D721Med (cell line): ENCODE measurements around the gene CCBE1.
A peak's percentile ranks its signal among the peaks of the same experiment; 100 is the strongest.

Experiments
- DNase-seq: peaks from one replicate; pipeline ENCODE4 v3.0.0; 2011; ENCODE audit warnings: low spot score; ENCODE audit not compliant: insufficient read length
- FAIRE-seq: peaks from 2 replicates; lab custom pipeline; 2011; peaks lifted over from hg19 to GRCh38; lab: Jason Lieb, UNC
- CTCF ChIP-seq: IDR thresholded peaks from 2 replicates; pipeline ENCODE4 v1.5.1; 2012; ENCODE audit warnings: mild to moderate bottlenecking, control low read depth; ENCODE audit not compliant: insufficient read depth; ENCODE audit errors: missing control alignments

Gene CCBE1

GRCh38 chr18:59624369-59624765 is 72.9 kb downstream of the CCBE1 start:
- FAIRE-seq, result no peak
- TF ChIP-seq CTCF, result no peak
- DNase-seq, result no peak

GRCh38 chr18:59623456-59624368 is 73.5 kb downstream of the CCBE1 start:
- no peak for FAIRE-seq
- no peak for TF ChIP-seq CTCF

GRCh38 chr18:59621027-59621426 is 76.2 kb downstream of the CCBE1 start:
- no peak for FAIRE-seq

More at GRCh38 chr18:59623456-59624368, 73.5 kb downstream of the CCBE1 start:
- DNase-seq, result no peak

GRCh38 chr18:59620381-59620780 is 76.8 kb downstream of the CCBE1 start:
- no peak for TF ChIP-seq CTCF
- DNase-seq (no peak), FAIRE-seq (no peak)

More at GRCh38 chr18:59621027-59621426, 76.2 kb downstream of the CCBE1 start:
- no peak for DNase-seq
- TF ChIP-seq CTCF, result no peak

GRCh38 chr18:59619816-59620215 is 77.4 kb downstream of the CCBE1 start:
- DNase-seq (no peak), FAIRE-seq (no peak)
- TF ChIP-seq CTCF, result no peak

GRCh38 chr18:59617468-59617932 is 79.7 kb downstream of the CCBE1 start:
- no peak for TF ChIP-seq CTCF
- no peak for FAIRE-seq
- DNase-seq, result no peak

- FAIRE-seq, result peak; percentile 35
Measured at GRCh38 chr18:59616501-59616900, 80.7 kb downstream of the CCBE1 start.

More at GRCh38 chr18:59616501-59616900, 80.7 kb downstream of the CCBE1 start:
- DNase-seq, result no peak
- TF ChIP-seq CTCF, result no peak
